Natural killer cell (primary cell): Measurements from ENCODE around the gene ADAMTS18. TPM values are rescaled to one million over a fixed set of nuclear protein-coding genes. Genes with fewer than 3 reads are reported as not detected.

Experiments
- ATAC-seq, 3 donors: fragments of 150-1000 bp in 2 of 3; fragments of 200-7000 bp in 1 of 3; cut with Tn5 transposase; 1 replicate in 1 of 3; 2 replicates in 2 of 3; pipeline ENCODE4 v1.10.0; 2021; ENCODE audit warnings: mild to moderate bottlenecking in 2 of 3, moderate library complexity in 2 of 3
- DNase-seq, 2 donors: peaks; one replicate each; pipeline versions ENCODE4 v3.0.0 to v3.0.0-alpha.2; 2013 to 2021; ENCODE audit warnings: mixed read lengths in 1 of 2
- H3K27ac ChIP-seq: one replicate; pipeline ENCODE4 v1.5.1; 2013; ENCODE audit warnings: mild to moderate bottlenecking, low read length
- H3K27me3 ChIP-seq: one replicate; pipeline ENCODE4 v1.6.1; 2013; ENCODE audit warnings: low read length; ENCODE audit not compliant: control insufficient read depth, insufficient read depth
- H3K36me3 ChIP-seq: one replicate; pipeline ENCODE4 v1.6.1; 2013; ENCODE audit warnings: low read length; ENCODE audit not compliant: control insufficient read depth, insufficient read depth
- H3K4me1 ChIP-seq: one replicate; pipeline ENCODE4 v1.6.1; 2013; ENCODE audit warnings: low read length; ENCODE audit not compliant: control insufficient read depth, insufficient read depth
- H3K4me3 ChIP-seq: one replicate; pipeline ENCODE4 v1.5.1; 2013; ENCODE audit warnings: low read length
- H3K9me3 ChIP-seq: one replicate; pipeline ENCODE4 v1.6.1; 2013; ENCODE audit warnings: low read length; ENCODE audit not compliant: control insufficient read depth, insufficient read depth
- H3K27ac Mint-ChIP-seq, 2 donors: one replicate each; pipeline ENCODE4 v1.8.0; 2022; ENCODE audit warnings: mild to moderate bottlenecking in 2 of 2, mixed read lengths in 2 of 2, moderate library complexity in 1 of 2
- H3K27me3 Mint-ChIP-seq, 2 donors: one replicate each; pipeline ENCODE4 v1.8.0; 2022; ENCODE audit warnings: low read depth in 2 of 2, mixed read lengths in 2 of 2
- H3K36me3 Mint-ChIP-seq: one replicate; pipeline ENCODE4 v1.8.0; 2022; ENCODE audit warnings: mixed read lengths
- H3K4me1 Mint-ChIP-seq, 2 donors: one replicate each; pipeline ENCODE4 v1.8.0; 2022; ENCODE audit warnings: mixed read lengths in 2 of 2
- H3K4me3 Mint-ChIP-seq: one replicate; pipeline ENCODE4 v1.8.0; 2022; ENCODE audit warnings: mild to moderate bottlenecking, moderate library complexity, mixed read lengths
- H3K9me3 Mint-ChIP-seq, 2 donors: one replicate each; pipeline ENCODE4 v1.8.0; 2022; ENCODE audit warnings: mixed read lengths in 2 of 2
- whole genome bisulfite sequencing: methylation state at CpG from one replicate; pipeline ENCODE4 v1.1.7; 2013; ENCODE audit warnings: missing lambda C conversion rate; ENCODE audit not compliant: insufficient coverage; 5-methylcytosine and 5-hydroxymethylcytosine counted together
- intact Hi-C: fragments of 100-400 bp; cut with micrococcal nuclease; formaldehyde crosslinking; loops from one replicate; pipeline ENCODE4 v1.14.2; 2022
- total RNA-seq, 4 donors: library from RNA; stranded (reverse); fragments of 120-200 nt in 1 of 4; gene quantifications; one replicate each; pipeline versions ENCODE4 v1.2.3 to v1.2.4, GENCODE V29; 2013 to 2022
- TF ChIP-seq, protein P1 (sequence below): fragments of 200-600 bp; IDR thresholded peaks from one replicate; pipeline ENCODE4 v1.8.0; 2022; ENCODE audit warnings: antibody characterized with exemption

Gene ADAMTS18
- total RNA-seq, 3 donors from 2014 or later (not counting 1 experiment from before 2014, with no cell fraction given) = not detected

DNA sequence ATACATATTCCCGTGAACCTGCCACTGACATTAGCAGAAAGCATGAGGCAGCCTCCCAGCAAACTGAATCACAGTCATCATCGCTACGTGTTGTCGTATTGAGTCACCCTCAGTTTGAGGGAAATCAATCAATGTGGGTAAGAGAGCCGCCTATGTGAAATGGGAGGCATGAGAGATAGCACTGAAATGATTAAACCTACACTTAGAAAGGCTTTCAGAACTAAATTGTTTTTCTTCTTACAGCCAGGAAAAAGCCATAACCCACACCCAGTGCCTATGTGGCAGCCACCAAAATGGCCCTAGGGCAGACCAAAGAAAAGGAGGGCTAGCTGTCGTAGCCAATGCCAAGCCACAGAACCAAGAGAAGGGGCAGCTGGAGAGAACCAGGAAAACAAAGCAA is 90.5 kb downstream of the ADAMTS18 start:
- ATAC-seq = no peak
- TF ChIP-seq, protein P1, sequence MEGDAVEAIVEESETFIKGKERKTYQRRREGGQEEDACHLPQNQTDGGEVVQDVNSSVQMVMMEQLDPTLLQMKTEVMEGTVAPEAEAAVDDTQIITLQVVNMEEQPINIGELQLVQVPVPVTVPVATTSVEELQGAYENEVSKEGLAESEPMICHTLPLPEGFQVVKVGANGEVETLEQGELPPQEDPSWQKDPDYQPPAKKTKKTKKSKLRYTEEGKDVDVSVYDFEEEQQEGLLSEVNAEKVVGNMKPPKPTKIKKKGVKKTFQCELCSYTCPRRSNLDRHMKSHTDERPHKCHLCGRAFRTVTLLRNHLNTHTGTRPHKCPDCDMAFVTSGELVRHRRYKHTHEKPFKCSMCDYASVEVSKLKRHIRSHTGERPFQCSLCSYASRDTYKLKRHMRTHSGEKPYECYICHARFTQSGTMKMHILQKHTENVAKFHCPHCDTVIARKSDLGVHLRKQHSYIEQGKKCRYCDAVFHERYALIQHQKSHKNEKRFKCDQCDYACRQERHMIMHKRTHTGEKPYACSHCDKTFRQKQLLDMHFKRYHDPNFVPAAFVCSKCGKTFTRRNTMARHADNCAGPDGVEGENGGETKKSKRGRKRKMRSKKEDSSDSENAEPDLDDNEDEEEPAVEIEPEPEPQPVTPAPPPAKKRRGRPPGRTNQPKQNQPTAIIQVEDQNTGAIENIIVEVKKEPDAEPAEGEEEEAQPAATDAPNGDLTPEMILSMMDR = no peak
- Histone ChIP-seq H3K4me3 (no peak overlapping the region), H3K4me1 (no peaks in the 10 kb centered on the region), H3K9me3 (no peaks in the 10 kb centered on the region), H3K27ac (no peak overlapping the region), H3K36me3 (no peaks in the 10 kb centered on the region), H3K27me3 (no peaks in the 10 kb centered on the region)
- Mint-ChIP-seq H3K27ac (no peak overlapping the region), H3K4me1 (peaks cover 0 to 5% of the 10 kb centered on the region in 2 donors), H3K4me3 (no peak overlapping the region), H3K27me3 (peaks cover 11 to 17% of the 10 kb centered on the region in 2 donors), H3K36me3 (no peaks in the 10 kb centered on the region), H3K9me3 (no peaks in the 10 kb centered on the region)
- intact Hi-C loops = no loop called here
- WGBS = 88% methylated on average over 5 of the region's 6 CpGs
- no peak for DNase-seq

DNA sequence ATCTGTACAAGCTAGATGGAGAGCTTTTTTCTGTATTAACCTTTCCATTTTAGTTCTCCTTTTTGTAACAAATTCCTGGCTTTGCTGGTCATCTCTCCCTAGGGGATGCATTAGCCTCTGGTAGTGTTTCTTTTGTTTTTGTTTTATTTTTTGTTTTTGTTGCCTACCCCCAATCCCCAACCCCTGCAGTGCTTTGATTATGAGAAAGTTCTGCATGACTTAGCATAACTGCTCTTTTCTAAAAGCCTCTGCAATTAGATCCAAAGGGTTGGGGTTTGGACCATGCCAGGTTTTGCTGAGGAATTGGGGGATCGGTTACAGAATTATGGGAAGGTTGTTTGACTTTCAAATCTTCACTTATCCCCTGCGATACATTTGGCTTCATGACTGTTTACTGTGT is 98.2 kb downstream of the ADAMTS18 start:
- no peaks in the 10 kb centered on the region for H3K27me3 Mint-ChIP-seq
- Histone ChIP-seq H3K36me3 (no peaks in the 10 kb centered on the region), H3K4me1 (no peaks in the 10 kb centered on the region), H3K27me3 (no peaks in the 10 kb centered on the region), H3K27ac (no peak overlapping the region), H3K9me3 (no peaks in the 10 kb centered on the region), H3K4me3 (no peak overlapping the region)
- H3K36me3 Mint-ChIP-seq = no peaks in the 10 kb centered on the region
- peaks cover 0 to 5% of the 10 kb centered on the region in 2 donors for H3K4me1 Mint-ChIP-seq
- WGBS = 83% methylated on average over 2 of the region's 2 CpGs
- ATAC-seq = no peak
- no peak for DNase-seq
- TF ChIP-seq, protein P1 = no peak
- intact Hi-C loops = no loop called here
- H3K4me3 Mint-ChIP-seq = no peak overlapping the region
- H3K27ac Mint-ChIP-seq = no peak overlapping the region
- H3K9me3 Mint-ChIP-seq = no peaks in the 10 kb centered on the region

DNA sequence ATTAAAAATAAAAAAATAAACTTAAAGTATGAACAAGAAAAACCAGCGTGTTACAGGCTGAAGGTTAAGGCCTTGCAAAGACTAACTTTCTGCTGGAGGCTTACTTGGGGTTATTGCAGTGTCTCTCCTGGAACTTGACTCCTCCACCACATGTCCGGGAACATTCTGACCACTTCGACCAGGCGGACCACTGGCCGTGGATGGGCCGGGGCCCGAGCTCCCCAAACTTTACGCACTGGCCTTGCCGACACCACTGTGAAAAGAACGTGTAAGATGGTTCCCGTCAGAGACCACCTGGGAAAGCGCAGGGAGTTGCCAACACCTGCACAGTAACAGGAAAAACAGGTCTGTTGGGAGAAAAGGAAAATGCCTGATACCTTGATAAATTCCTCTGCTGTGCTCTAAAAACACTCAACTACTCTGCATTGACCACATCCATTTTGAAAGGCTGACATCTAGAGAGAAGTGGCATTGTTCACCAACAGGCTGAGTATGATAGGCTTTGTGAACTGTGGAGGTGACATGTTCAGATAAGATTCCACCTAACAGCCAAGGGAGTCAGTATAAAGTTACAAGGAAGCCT is 99.1 kb downstream of the ADAMTS18 start:
- DNase-seq = no peak
- no peaks in the 10 kb centered on the region for H3K4me1 ChIP-seq
- TF ChIP-seq, protein P1 = no peak
- Mint-ChIP-seq H3K27me3 (no peaks in the 10 kb centered on the region), H3K4me3 (no peak overlapping the region), H3K4me1 (no peaks in the 10 kb centered on the region), H3K27ac (no peak overlapping the region), H3K9me3 (no peaks in the 10 kb centered on the region), H3K36me3 (no peaks in the 10 kb centered on the region)
- WGBS = 84% methylated on average over 12 of the region's 12 CpGs
- H3K4me3 ChIP-seq = no peak overlapping the region
- intact Hi-C loops = no loop called here
- H3K27me3 ChIP-seq = no peaks in the 10 kb centered on the region
- no peak overlapping the region for H3K27ac ChIP-seq
- no peak for ATAC-seq
- no peaks in the 10 kb centered on the region for H3K36me3 ChIP-seq
- H3K9me3 ChIP-seq = no peaks in the 10 kb centered on the region

DNA sequence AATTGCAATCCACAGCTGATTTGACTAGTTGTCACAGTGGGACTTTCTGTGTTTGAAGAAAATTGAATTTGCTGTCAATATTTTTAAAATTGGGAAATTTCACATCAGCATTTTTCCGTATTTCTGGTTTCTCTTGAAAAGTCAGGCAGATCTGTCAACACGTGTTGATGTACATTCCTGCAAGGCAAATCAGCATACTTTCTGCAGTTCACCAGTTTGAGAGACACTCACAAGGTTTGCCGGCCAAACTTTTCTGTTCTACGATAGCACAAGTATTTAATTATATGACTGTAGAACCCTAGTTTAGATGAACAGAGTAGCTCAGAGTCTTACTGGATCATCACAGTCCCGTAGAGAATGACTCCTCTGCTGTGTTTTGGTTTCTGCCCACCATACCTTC is 102.0 kb downstream of the ADAMTS18 start:
- H3K27me3 Mint-ChIP-seq = no peaks in the 10 kb centered on the region
- no peaks in the 10 kb centered on the region for H3K9me3 Mint-ChIP-seq
- ATAC-seq (no peak), DNase-seq (no peak)
- H3K27ac Mint-ChIP-seq = no peak overlapping the region
- Histone ChIP-seq H3K9me3 (no peaks in the 10 kb centered on the region), H3K27me3 (no peaks in the 10 kb centered on the region), H3K4me3 (no peak overlapping the region), H3K4me1 (no peaks in the 10 kb centered on the region), H3K27ac (no peak overlapping the region), H3K36me3 (no peaks in the 10 kb centered on the region)
- no peaks in the 10 kb centered on the region for H3K4me1 Mint-ChIP-seq
- H3K4me3 Mint-ChIP-seq = no peak overlapping the region
- no peaks in the 10 kb centered on the region for H3K36me3 Mint-ChIP-seq
- WGBS = 87% methylated on average over 5 of the region's 5 CpGs
- TF ChIP-seq, protein P1 = no peak
- intact Hi-C loops = no loop called here
